SK-N-SH (cell line): Measurements from ENCODE around the gene VTN.

Source experiments
- CHD2 ChIP-seq: fragments of 150-350 bp; IDR thresholded peaks from 2 replicates; pipeline ENCODE4 v1.6.1; 2018; ENCODE audit warnings: low read length; ENCODE audit not compliant: partially characterized antibody
- CTCF ChIP-seq: fragments of 200-600 bp; sonication (generic); IDR thresholded peaks from 2 replicates; pipeline ENCODE4 v1.6.1; 2017; ENCODE audit warnings: antibody characterized with exemption, mild to moderate bottlenecking, moderate library complexity
- EZH2phosphoT487 ChIP-seq: fragments of 200-600 bp; sonication (generic); IDR thresholded peaks from 2 replicates; pipeline ENCODE4 v1.6.1; 2017; ENCODE audit warnings: low read depth, mixed run types, mild to moderate bottlenecking, antibody characterized with exemption, moderate library complexity, borderline replicate concordance
- IRF3 ChIP-seq: fragments of 150-350 bp; IDR thresholded peaks from 2 replicates; pipeline ENCODE4 v1.6.1; 2016; ENCODE audit warnings: mild to moderate bottlenecking, low read depth, low read length
- MXI1 ChIP-seq: IDR thresholded peaks from 2 replicates; pipeline ENCODE4 v1.6.1; 2012; ENCODE audit warnings: mild to moderate bottlenecking, low read depth, low read length, improper control_type of control experiment
- ZBTB33 ChIP-seq: IDR thresholded peaks from 2 replicates; pipeline ENCODE4 v1.4.0; 2012; ENCODE audit warnings: low read depth, borderline replicate concordance

- TF ChIP-seq CTCF (no peak), IRF3 (no peak), MXI1 (no peak), ZBTB33 (no peak), EZH2phosphoT487 (no peak), CHD2 (no peak)
Observed at GRCh38 chr17:28390563-28390962, 20.5 kb upstream of the VTN start.
